GM19238 (cell line): ENCODE results near the gene KRTAP10-10.
"Not testable (repeated sequence)": the region's sequence is repeated elsewhere in the genome, so short reads cannot be mapped to it uniquely, and the experiment has no call there.

Source experiments
- DNase-seq: peaks from one replicate; pipeline ENCODE4 v3.0.0; 2011; ENCODE audit warnings: low spot score; ENCODE audit not compliant: insufficient read length

The KRTAP10-10 gene

GRCh38 chr21:44602463-44602850 is 34.7 kb upstream of the KRTAP10-10 start:
- no peak for DNase-seq

GRCh38 chr21:44603109-44603875 is 33.9 kb upstream of the KRTAP10-10 start:
- DNase-seq, result no peak

DNA sequence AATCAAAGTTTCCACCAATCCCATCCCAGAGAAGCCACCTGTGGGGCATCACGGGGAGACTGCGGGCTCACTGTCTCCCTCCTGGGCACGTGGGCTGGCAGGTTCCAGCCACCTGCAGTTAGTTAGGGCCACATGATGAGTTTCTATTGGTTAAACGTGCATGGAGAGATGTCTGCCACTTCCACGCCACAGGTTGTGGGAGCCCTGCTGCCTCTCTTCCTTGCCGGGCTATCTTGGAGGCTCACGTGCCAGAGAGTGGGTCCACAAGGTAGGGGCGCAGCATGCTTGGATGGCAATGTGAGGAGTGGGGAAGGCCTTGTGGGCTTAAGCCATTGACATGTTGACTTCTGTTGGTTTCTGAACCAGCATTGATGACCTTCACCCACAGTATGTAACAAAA is 33.2 kb upstream of the KRTAP10-10 start:
- no peak for DNase-seq

GRCh38 chr21:44606495-44606894 is 30.7 kb upstream of the KRTAP10-10 start:
- no peak for DNase-seq

DNA sequence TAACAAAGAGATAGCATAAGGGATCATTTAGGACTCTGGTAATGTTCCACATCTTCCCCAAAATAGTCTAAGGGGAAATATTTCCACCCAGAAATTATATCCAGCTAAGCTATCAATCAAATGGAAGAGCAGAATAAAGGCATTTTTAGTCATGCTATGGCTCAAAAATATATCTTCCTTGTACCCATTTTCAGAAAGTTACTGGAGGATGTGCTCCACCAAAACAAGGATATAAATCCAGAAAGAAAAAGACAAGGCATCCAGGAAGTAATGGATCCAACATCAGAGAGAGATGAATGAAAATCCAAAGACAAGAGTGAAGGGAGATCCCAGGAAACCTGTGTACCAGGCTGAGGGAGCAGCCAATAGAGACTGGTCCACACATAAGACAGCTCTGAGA is 28.0 kb upstream of the KRTAP10-10 start:
- DNase-seq, result no peak

GRCh38 chr21:44610157-44610843 is 26.9 kb upstream of the KRTAP10-10 start:
- not testable (repeated sequence) for DNase-seq

DNA sequence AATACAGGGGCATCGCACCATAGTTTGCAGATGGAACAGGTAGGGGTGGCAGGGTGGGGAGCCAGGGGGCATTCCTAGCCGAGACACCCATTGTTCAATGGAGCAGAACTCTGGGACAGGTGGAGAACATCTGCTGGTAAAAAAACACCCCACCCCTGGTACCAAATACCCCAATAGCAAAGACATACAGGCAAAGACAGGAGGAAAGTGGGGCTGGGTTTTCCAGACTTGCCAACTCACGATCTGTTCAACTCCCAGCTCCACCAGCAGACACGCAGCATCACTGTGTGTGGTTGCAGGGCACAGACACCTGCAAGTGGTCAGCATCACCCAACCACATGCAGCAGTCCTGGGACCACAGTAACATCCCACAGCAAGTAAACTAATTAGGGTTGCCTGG is 25.6 kb upstream of the KRTAP10-10 start:
- no peak for DNase-seq

DNA sequence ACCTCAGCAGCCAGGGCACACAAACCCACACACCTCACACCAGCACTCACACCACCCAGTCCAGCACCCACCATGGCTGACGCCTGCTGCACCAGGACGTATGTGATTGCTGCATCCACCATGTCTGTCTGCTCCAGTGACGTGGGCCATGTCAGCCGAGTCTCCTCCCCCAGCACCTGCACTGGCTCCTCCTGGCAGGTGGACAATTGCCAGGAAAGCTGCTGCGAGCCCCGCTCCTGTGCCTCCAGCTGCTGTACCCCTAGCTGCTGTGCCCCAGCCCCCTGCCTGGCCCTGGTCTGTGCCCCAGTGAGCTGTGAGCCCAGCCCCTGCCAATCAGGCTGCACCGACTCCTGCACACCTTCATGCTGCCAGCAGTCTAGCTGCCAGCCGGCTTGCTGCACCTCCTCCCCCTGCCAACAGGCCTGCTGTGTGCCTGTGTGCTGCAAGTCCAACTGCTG is 25.1 kb upstream of the KRTAP10-10 start, which contains the start of gene KRTAP10-8:
TSS of gene KRTAP10-8 (plus strand) at position 51 of the 458 bp plus-strand sequence. CDS start at position 73, 22 bp downstream.
- DNase-seq, result no peak

- DNase-seq, result no peak
These were observed 24.4 kb upstream of the KRTAP10-10 start for GRCh38 chr21:44612669-44613229.

DNA sequence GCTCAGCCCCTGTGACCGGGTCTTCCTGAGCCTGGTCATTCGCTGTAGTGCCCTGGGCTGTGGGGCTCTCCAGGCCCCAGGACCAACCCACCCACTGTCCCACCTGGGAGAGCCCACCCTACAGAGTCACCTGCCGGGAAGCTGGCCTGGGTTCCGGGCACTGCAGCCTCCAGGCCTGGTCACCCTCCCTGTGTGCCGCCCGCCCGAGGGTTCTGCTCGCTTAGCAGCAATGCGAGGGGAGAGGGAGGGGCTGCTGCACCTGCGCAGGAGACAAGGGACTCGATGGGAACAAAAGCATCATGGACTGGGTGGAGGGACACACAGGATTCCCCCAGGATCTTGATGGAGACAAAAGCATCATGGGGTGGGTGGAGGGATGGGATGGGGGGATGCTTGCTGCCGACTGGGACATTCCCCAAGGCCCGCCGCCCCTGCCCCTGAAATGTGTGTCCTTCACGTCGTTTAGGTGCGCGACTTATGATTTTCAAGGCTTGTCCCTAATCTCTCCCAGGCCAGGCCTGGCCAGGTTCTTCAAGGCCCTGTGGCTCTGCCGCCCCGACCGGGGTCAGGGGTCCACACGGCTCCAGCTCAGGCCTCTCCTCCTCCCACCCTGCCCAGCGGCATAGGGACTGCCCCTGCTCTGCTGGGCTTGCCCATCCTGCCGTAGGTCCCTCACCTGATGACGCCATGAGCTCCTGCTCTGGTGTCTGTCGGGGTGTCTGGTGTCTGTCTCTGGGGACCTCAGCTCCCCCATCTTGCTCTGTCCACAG is 23.6 kb upstream of the KRTAP10-10 start:
- DNase-seq, result no peak

- DNase-seq, result no peak
These were observed 23.0 kb upstream of the KRTAP10-10 start for GRCh38 chr21:44614161-44614631.

GRCh38 chr21:44614961-44615391 is 22.2 kb upstream of the KRTAP10-10 start:
- DNase-seq, result no peak

GRCh38 chr21:44615466-44615865 is 21.7 kb upstream of the KRTAP10-10 start:
- DNase-seq, result no peak

DNA sequence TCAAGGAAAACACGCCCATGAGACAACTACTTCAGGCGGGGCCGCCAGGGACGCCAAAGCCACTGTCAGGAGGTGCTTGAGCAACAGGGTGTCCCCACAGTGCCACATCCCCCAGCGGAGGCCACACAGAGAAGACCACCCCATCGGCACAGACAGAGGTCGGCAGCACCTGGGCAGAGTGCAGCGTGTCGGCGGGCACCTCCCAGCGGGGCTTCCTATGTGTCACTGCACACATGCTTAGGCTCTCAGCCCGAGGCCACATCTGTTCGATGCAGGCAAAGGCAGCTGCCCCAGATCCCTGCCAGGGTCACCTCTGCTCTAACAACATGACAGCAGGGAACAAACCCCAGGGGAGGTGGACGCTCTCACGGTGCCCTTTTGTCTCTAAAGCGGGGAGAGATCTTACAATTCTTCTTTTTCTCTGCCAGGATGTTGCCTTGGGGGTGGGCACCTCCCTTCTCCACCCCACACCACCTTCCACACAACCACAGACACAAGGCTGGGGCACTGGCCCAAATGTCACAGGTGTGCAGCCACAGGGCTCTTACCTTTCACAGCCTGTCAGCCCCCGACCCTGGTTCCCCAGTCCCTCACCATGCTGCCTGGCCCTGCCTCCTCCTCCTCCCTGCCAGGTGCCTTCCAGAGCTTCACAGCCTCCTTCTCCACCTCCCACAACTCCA is 21.1 kb upstream of the KRTAP10-10 start:
- no peak for DNase-seq

GRCh38 chr21:44616591-44616926 is 20.6 kb upstream of the KRTAP10-10 start:
- DNase-seq, result no peak

DNA sequence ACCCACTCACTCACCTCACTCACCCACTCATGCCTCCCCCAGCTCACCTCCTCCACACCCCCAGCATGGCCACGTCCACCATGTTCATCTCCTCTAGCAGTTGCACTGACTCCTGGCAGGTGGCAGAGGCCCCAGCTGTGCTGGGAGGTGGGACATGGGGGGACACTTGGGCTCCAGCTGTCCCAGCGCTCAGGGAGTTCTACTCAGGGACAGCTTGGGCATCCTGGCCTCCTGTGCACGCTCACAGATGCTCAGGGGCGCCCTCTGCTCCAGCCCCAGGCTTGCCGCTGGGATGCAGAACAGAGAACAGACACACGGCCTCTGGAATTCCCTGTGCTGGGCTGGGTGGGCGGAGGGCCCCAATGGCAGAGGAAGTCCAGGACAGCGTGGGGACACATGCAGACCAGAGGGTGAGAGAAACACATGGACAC is 20.1 kb upstream of the KRTAP10-10 start:
- no peak for DNase-seq

DNA sequence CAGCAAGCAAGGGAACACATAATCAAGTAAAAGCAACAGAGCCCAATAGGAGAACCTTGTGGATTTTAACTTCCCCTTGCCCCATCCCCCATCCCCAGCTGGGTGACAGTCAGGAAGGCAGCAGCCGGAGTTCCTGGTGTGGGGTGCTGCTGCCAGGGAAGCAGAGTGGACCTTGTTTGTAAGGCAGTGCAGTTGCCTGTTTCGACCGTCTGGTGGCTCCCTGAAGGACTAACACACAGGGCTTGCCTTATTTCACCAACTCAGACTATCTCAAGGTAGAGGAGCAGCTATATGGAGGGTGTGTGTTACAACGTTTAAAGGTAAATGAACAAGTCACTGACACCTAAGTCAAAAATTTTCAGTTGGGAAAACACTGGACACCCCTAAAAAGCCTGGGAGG is 18.7 kb upstream of the KRTAP10-10 start:
- DNase-seq, result no peak

- no peak for DNase-seq
These were observed 18.2 kb upstream of the KRTAP10-10 start for GRCh38 chr21:44618909-44619308.

DNA sequence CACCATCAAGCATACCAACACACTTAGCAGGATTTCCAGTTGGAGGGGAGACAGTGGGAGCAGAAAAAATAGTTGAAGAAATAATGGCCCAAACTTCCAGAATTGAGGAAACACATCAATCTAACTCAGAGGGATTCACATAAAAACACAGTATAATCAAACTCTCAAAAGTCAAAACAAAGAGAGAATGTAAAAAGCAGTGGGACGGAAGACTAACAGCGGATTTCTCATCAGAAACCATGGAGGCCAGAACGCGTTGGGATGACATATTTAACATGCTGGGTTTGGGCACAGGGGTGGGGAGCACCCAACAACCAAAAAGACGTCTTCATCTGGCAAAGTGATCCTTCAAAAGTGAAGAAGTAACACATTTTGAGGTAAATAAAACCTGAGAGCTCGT is 17.3 kb upstream of the KRTAP10-10 start:
- no peak for DNase-seq

- no peak for DNase-seq
These were observed 13.6 kb upstream of the KRTAP10-10 start for GRCh38 chr21:44623575-44623974.

DNA sequence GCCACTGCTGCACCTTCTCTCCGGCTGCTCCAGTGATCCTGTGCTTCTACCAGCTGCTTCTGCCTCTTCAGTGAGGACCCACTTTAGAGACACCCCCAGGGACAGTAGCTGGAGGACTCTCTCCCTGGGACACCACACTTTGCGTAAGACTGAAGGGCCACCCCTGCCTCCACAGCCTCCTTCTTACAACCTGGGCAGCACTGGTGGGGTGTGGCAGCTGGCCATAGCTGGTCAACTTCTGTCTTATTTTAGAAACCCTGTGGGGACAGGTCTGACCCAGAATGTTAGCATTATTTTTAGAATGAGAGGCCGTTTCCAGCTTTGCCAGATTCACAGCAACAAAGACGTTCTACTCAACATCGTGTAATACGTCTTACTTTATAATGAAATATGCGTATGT is 11.4 kb upstream of the KRTAP10-10 start:
- no peak for DNase-seq
